ENCODE results near the gene NEK3.
"Not testable (repeated sequence)": the region's sequence is repeated elsewhere in the genome, so short reads cannot be mapped to it uniquely, and the experiment has no call there.

Gene NEK3

DNA sequence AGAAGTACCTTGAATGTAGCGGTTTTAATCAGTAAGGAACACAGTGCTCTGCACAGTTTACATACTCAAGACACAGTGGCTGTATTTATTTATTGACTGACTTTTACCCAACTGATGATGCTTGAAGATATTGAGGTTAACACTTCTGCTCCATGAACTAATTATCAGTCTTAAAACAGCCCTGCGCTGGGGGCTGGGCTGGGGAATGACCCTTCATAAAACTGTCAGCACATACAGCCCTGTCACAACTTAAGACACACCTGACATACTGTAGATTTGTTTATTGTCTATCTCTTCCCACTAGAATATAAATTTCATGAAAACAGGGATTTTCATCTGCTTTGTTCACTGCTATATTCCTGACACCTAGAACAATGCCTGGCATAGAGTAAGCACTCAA is 41.3 kb downstream of the NEK3 start:
- TF ChIP-seq, protein P1, sequence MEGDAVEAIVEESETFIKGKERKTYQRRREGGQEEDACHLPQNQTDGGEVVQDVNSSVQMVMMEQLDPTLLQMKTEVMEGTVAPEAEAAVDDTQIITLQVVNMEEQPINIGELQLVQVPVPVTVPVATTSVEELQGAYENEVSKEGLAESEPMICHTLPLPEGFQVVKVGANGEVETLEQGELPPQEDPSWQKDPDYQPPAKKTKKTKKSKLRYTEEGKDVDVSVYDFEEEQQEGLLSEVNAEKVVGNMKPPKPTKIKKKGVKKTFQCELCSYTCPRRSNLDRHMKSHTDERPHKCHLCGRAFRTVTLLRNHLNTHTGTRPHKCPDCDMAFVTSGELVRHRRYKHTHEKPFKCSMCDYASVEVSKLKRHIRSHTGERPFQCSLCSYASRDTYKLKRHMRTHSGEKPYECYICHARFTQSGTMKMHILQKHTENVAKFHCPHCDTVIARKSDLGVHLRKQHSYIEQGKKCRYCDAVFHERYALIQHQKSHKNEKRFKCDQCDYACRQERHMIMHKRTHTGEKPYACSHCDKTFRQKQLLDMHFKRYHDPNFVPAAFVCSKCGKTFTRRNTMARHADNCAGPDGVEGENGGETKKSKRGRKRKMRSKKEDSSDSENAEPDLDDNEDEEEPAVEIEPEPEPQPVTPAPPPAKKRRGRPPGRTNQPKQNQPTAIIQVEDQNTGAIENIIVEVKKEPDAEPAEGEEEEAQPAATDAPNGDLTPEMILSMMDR (IDR thresholded peaks at IDR 0.05; ENCODE audit: low read length, missing control alignments), result no peak
- DNase-seq (ENCODE audit: low read depth), result no peak

DNA sequence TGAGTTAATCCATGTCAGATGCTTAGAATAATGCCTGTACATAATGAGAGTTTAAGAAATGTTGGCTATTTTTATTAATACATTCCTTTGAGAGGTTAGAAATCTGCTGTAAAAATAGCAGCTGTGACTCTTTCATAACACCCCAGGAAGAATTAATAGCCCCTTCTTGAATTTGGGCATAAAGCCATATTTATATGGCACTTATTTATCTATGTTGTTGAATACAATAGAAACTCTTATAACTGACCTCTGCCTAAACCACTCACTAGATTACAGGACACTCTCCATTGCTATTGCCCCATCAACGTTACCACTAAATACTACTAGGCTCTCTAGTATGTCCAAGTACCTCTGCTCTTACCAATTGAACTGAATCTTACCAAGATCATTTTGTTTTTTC is 46.8 kb downstream of the NEK3 start:
- H3K4me3 ChIP-seq (replicated peaks; ENCODE audit: low read depth, low read length), result no peak overlapping the region
- DNase-seq (ENCODE audit: low read depth), result no peak
- TF ChIP-seq, protein P1 (IDR thresholded peaks at IDR 0.05; ENCODE audit: low read length, missing control alignments), result no peak

More for the DNA sequence above, 41.3 kb downstream of the NEK3 start:
- no peak overlapping the region for H3K4me3 ChIP-seq (replicated peaks; ENCODE audit: low read depth, low read length)

DNA sequence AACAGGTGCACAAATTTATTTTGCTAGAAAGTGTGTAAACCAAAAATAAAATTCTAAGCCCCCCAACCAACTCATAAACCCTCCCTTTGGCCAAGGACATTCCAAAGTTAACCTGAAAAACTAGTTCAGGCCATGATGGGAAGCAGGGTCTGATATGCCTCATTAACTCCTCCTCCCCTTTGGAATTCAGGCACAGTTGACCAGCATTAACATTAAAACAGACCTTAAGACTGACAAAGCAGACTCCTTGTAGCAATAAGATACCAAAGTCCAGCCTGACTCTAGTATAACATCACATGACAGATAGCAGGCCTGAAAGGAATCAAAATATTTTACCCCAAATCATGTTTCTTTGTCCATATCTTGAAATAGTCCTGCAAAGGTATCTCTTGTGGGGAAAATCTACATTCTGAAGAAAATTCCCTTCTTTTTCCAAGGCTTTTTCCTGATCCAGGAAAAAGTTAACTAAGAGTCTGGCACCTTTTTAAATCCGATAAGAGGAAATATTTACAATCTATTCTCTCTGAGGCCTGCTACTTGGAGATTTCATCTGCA is 50.2 kb downstream of the NEK3 start:
- no peak for DNase-seq (ENCODE audit: low read depth)
- no peak overlapping the region for H3K4me3 ChIP-seq (replicated peaks; ENCODE audit: low read depth, low read length)
- TF ChIP-seq, protein P1 (IDR thresholded peaks at IDR 0.05; ENCODE audit: low read length, missing control alignments), result no peak

DNA sequence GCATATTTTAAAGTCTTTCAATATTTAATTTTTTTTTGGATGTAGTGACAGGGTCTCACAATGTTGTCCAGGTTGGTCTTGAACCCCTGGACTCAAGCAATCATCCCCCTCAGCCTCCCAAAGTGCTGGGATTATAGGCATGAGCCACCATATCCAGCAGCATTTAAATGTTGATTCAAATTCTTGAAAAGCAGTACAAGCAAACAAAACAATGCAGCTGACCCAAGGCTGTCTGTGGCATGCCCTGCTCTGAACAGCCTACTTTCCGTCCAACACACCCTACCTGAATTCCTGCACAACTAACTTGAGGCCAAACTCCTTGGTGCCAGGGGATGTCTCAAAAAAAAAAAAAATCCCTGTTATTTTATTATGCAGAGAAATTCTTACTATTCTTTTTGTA is 53.6 kb downstream of the NEK3 start:
- DNase-seq (ENCODE audit: low read depth), result no peak
- no peak overlapping the region for H3K4me3 ChIP-seq (replicated peaks; ENCODE audit: low read depth, low read length)
- TF ChIP-seq, protein P1 (IDR thresholded peaks at IDR 0.05; ENCODE audit: low read length, missing control alignments), result no peak

DNA sequence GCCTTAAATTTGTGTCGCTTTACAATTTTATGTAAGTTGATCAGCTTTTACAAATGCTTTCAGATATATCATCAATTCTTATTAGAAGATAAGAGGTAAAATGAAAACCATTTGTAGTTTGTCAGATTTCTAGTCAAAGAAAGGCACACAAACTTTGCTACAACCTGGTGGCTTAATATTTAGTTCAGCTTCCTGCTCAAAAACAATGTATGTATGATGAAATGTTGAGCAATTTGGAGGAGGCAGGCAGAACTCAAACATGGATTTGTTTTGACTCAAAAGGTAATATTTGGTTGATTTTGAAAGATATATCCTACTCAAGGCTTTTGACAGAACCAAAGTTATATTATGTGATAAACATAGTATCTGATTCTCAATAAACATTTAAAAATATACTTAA is 54.8 kb downstream of the NEK3 start:
- TF ChIP-seq, protein P1 (IDR thresholded peaks at IDR 0.05; ENCODE audit: low read length, missing control alignments), result no peak
- peak; percentile 60 for DNase-seq (ENCODE audit: low read depth)
- no peak overlapping the region for H3K4me3 ChIP-seq (replicated peaks; ENCODE audit: low read depth, low read length)

DNA sequence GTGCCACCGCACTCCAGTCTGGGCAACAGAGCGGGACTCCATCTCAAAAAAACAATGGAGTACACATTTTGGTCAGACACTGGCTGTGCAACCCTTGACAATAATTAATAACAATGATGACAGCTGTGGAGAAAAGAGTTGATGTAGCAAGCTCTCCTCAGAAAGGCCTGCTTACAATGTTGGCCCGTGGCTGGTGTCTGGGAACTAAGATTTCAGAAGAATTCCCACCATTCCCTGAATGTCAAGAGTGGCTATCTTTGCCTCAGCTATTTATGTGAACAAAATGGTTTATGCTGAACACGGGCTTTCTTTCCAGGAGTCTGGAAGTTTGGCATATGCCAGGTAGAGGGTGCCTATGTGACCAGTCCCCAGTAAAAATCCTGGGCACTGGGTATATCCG is 56.0 kb downstream of the NEK3 start:
- H3K4me3 ChIP-seq (replicated peaks; ENCODE audit: low read depth, low read length), result no peak overlapping the region
- TF ChIP-seq, protein P1 (IDR thresholded peaks at IDR 0.05; ENCODE audit: low read length, missing control alignments), result no peak
- no peak for DNase-seq (ENCODE audit: low read depth)

DNA sequence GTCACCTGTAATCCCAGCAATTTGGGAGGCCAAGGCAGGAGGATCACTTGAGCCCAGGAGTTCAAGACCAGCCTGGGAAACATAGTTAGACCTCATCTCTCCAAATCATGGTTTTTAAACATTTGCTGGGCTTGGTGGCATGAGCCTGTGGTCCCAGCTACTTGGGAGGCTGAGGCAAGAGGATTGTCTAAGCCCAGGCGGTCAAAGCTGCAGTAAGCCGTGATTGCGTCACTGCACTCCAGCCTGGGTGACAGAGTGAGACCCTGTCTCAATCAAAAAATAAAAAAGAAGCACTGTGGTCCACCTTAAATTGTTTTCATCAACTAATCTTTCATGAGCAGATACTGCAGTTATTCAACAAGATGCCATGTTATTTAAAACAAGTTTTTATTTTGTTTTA is 57.0 kb downstream of the NEK3 start:
- not testable (repeated sequence) for H3K4me3 ChIP-seq (replicated peaks; ENCODE audit: low read depth, low read length); DNase-seq (ENCODE audit: low read depth)
